Type B pancreatic cell (in vitro differentiated cells): Measurements from ENCODE around the gene GRIK2. TPM values are rescaled to one million over a fixed set of nuclear protein-coding genes. Genes with fewer than 3 reads are reported as not detected.

Experiments used
- DNase-seq: peaks from one replicate; pipeline ENCODE4 v3.0.0; 2021; ENCODE audit warnings: mixed read lengths; ENCODE audit not compliant: unreplicated experiment; ENCODE audit errors: extremely low spot score
- H3K27ac Mint-ChIP-seq: 2 replicates; pipeline ENCODE4 v1.8.0; 2021; ENCODE audit warnings: mild to moderate bottlenecking, mixed read lengths
- H3K27me3 Mint-ChIP-seq: 2 replicates; pipeline ENCODE4 v1.8.0; 2021; ENCODE audit warnings: mixed read lengths
- H3K36me3 Mint-ChIP-seq: 2 replicates; pipeline ENCODE4 v1.8.0; 2021; ENCODE audit warnings: mixed read lengths
- H3K4me1 Mint-ChIP-seq: one replicate; pipeline ENCODE4 v1.8.0; 2021; ENCODE audit warnings: mixed read lengths; ENCODE audit not compliant: unreplicated experiment
- H3K4me3 Mint-ChIP-seq: 2 replicates; pipeline ENCODE4 v1.8.0; 2021; ENCODE audit warnings: mild to moderate bottlenecking, mixed read lengths
- H3K9me3 Mint-ChIP-seq: 2 replicates; pipeline ENCODE4 v1.8.0; 2021; ENCODE audit warnings: mixed read lengths
- CTCF ChIP-seq: fragments of 200-600 bp; sonication (generic); conservative IDR thresholded peaks from 2 replicates; pipeline ENCODE4 v1.5.0; 2021; ENCODE audit warnings: antibody characterized with exemption, mild to moderate bottlenecking
- total RNA-seq: library from RNA; stranded (reverse); gene quantifications from 2 replicates; pipeline ENCODE4 v1.2.1, GENCODE V29; 2021; ENCODE audit warnings: low replicate concordance

Gene GRIK2
- total RNA-seq, 1 donor from 2014 or later: 4.8 TPM

GRCh38 chr6:101582792-101583191 is 189.3 kb downstream of the GRIK2 start:
- no peak overlapping the region for H3K27ac Mint-ChIP-seq
- H3K9me3 Mint-ChIP-seq: no peaks in the 10 kb centered on the region
- H3K36me3 Mint-ChIP-seq: no peaks in the 10 kb centered on the region
- TF ChIP-seq CTCF: no peak
- H3K27me3 Mint-ChIP-seq: no peaks in the 10 kb centered on the region
- no peak for DNase-seq
- no peak overlapping the region for H3K4me3 Mint-ChIP-seq
- no peaks in the 10 kb centered on the region for H3K4me1 Mint-ChIP-seq

GRCh38 chr6:101585501-101585900 is 192.0 kb downstream of the GRIK2 start:
- Mint-ChIP-seq H3K9me3 (no peaks in the 10 kb centered on the region), H3K36me3 (no peaks in the 10 kb centered on the region), H3K4me1 (no peaks in the 10 kb centered on the region), H3K27ac (no peak overlapping the region), H3K4me3 (no peak overlapping the region), H3K27me3 (no peaks in the 10 kb centered on the region)
- DNase-seq: no peak
- no peak for TF ChIP-seq CTCF

- DNase-seq: no peak
- Mint-ChIP-seq H3K4me3 (no peak overlapping the region), H3K9me3 (no peaks in the 10 kb centered on the region), H3K4me1 (no peaks in the 10 kb centered on the region), H3K36me3 (no peaks in the 10 kb centered on the region), H3K27ac (no peak overlapping the region), H3K27me3 (no peaks in the 10 kb centered on the region)
- TF ChIP-seq CTCF: no peak
Observed at GRCh38 chr6:101588343-101588742, 194.8 kb downstream of the GRIK2 start.

GRCh38 chr6:101595276-101595675 is 201.8 kb downstream of the GRIK2 start:
- no peak overlapping the region for H3K27ac Mint-ChIP-seq
- H3K4me1 Mint-ChIP-seq: peaks cover 5% of the 10 kb centered on the region
- H3K36me3 Mint-ChIP-seq: no peaks in the 10 kb centered on the region
- H3K4me3 Mint-ChIP-seq: no peak overlapping the region
- no peak for DNase-seq
- H3K27me3 Mint-ChIP-seq: no peaks in the 10 kb centered on the region
- H3K9me3 Mint-ChIP-seq: no peaks in the 10 kb centered on the region
- TF ChIP-seq CTCF: no peak

GRCh38 chr6:101597693-101598092 is 204.2 kb downstream of the GRIK2 start:
- H3K27me3 Mint-ChIP-seq: no peaks in the 10 kb centered on the region
- H3K27ac Mint-ChIP-seq: peak overlapping the region; percentile 1
- H3K4me3 Mint-ChIP-seq: no peak overlapping the region
- H3K36me3 Mint-ChIP-seq: no peaks in the 10 kb centered on the region
- H3K9me3 Mint-ChIP-seq: no peaks in the 10 kb centered on the region
- H3K4me1 Mint-ChIP-seq: peaks cover 5% of the 10 kb centered on the region
- no peak for TF ChIP-seq CTCF
- no peak for DNase-seq

- H3K36me3 Mint-ChIP-seq: no peaks in the 10 kb centered on the region
- DNase-seq: no peak
- H3K4me1 Mint-ChIP-seq: no peaks in the 10 kb centered on the region
- H3K9me3 Mint-ChIP-seq: no peaks in the 10 kb centered on the region
- no peak overlapping the region for H3K4me3 Mint-ChIP-seq
- H3K27ac Mint-ChIP-seq: no peak overlapping the region
- no peak for TF ChIP-seq CTCF
- H3K27me3 Mint-ChIP-seq: no peaks in the 10 kb centered on the region
Observed at GRCh38 chr6:101605426-101605825, 211.9 kb downstream of the GRIK2 start.
